Amniotic stem cell (primary cell): Measurements from ENCODE around the gene FOXE1.

ENCODE experiments used
- DNase-seq: peaks from one replicate; lab custom pipeline; 2025; lab: John Stamatoyannopoulos, UW

FOXE1 gene

DNA sequence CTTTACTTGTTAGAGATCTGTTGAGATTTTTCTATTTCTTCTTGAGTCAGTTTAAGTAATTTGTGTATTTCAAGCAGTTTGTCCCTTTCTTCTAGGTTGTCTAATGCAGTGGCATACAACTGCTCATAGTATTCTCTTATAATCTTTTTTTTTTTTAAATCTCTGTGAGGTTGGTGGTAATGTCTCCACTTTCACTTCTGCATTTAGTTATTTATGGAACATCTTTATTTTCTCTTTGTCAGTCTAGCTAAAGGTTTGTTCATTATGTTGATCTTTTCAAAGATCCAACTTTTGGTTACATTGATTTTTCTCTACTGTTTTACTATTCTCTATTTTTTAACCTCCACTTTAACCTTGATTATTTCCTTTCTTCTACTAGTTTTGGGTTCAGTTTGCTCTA is 13.8 kb downstream of the FOXE1 start:
- DNase-seq = no peak

DNA sequence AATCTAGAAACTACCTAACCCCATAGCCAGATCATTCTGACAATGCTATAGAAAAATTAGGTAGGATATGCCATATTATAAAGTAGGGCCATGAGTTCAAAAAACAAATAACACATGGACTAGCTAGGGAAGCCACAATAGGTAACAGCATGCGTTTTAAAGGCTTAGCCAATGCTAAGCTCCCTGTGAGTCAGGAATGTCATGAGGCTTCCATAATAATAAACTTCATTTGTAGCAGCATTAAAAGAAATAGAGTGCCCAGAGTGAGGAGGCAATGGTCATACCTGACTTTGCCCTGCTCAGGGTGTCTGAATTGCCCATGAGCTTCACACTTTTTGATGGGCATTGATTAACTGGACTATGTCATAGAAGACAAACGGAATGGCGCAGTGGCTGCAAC is 15.8 kb downstream of the FOXE1 start:
- no peak for DNase-seq

DNA sequence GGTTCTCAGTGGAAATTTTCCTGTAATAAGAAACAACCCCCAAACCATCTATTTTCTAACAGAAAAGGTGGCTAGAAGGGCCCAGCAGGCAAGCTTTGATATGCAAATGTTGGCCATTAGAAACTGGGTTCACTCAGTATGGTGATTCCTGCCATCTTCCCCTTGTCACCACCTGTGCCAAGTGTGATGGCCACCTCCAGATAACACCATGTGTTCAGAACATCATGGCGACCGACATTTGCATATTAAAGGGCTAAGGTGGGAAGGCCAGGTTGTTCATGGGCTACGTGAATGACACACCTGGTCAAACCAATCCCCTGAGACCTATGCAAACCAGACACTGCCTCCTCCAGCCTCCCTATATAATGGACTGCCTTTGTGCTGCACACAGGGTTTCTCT is 20.4 kb downstream of the FOXE1 start:
- DNase-seq = no peak

DNA sequence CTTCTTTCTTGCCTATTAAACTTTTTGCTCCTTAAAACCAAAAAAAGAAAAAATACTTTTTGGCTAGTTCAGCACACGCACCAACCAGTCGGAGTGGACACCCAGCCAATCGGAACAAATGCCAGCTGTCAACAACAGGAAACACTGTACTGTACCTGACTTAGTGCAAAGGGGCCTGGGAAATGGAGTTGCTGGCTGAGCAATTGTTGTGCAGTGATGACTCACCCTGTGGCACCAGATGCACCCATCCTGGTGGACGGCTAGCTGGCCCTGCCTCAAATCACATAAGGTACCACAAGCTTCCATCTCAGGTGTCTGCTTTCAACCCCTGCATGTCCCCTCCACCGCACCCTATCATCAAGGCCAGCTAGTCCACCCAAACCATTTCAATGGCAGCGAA is 20.9 kb downstream of the FOXE1 start:
- no peak for DNase-seq

DNA sequence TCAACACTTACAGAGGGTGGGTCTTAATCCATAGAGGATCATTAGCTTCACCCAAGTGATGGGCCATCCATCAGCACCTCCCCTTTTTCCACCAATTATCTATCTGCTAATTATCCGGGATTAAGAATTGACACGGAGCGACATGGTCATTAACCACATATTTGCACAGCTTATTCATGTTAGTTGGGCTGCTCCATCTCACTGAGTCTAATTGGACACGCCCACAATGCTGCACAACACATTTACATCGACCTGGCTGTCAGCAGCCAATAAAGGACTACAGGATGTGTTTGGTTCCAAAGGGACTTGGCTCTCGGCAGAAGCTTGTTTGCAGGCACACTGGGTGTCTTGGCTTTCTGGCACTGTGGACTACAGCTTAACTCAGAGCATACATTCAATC is 21.6 kb downstream of the FOXE1 start:
- DNase-seq = no peak

DNA sequence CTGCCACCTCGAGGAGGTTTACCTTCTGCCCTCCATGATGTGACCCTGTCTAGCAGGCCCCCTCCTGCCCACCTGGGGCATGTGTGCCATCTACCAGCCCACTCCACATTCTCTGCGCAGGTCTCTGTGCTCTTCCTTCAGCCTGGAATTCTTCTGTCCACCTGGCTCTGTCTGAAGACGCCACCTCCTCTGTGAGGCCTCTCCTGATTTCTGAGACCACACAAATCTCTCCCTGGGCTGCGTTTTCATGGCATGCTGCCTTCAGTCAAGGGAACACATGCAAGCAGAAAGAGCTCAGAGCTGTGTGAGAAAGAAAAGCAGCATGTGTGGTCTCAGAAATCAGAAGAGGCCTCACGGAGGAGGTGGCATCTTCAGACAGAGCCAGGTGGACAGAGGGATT is 22.1 kb downstream of the FOXE1 start:
- no peak for DNase-seq

DNA sequence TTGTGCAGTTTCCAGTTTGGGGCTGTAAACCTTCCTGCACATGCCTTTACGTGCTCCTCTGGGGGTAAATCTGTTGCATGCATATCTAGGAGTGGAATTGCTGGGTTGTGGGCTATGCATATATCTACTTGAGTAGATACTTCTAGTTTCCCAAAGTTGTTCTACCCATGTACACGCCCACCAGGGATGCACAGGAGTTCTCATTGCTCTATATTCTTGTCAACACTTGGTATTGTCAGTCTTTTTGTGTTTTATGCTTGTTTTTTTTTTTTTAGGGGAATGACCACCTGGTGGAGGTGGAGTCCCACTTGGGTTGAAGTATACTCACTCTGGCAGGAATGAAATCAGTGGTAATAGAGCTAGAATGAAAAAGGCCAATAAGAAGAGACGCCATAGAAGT is 23.0 kb downstream of the FOXE1 start:
- DNase-seq = no peak

DNA sequence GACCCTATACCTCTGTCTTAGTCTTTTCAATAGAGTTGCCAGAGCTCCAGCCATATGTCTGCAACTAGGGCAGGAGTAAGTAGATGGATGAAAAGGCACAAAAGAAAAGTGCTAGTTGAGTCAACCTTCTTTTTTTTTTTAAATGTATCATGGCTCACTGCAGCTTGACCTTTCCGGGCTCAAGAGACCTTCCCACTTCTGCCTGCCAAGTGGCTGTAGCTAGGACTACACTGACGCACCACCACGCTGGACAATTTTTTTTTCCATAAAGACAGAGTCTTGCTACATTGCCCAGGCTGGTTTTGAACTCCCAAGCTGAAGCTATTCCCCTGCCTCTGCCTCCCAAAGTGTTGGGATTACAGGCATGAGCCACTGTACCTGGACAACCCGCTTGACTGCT is 27.3 kb downstream of the FOXE1 start:
- DNase-seq = no peak

DNA sequence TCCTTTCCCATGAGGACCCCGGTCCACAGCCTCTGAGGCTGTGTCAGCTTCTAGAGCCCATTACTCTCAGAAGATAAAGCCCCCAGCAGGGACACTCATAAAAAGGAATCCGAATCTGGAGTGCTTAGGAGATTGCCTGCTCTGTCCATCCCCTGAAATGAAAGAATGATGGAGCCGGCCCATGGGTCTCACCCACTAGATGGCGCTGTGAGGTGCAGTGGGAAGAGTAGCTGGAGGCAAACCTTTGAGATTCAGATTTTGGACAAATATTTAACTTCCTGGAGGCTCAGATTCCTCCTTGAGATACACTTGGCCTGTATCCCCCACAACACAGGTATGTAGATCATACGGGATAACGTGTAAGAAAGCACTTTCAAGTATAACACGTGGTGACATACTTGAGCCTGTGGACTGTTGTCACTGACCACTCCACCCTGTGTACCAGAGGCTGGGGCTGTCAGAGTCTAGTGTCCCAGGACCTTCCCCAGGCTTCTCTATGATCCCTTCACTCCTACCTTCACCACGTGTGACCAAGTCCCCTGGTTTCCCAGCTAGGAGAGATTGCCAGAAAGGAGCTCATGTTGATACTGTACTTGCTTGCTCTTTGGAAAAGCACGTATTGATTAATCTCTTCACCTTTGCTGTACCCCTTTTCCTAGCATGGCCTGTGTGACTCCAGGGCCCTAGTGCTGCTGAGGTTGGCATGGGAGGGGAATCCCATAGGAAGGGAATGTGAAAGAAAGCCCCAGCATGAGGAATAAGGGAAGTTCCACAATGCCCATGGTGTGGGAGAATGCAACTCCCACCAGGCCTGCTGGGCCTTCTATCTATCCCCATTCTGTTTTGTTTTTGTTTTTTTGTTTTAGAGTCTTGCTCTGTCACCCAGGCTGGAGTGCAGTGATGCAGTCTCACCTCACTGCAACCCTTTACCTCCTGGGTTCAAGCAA is 37.2 kb downstream of the FOXE1 start:
- DNase-seq = no peak

DNA sequence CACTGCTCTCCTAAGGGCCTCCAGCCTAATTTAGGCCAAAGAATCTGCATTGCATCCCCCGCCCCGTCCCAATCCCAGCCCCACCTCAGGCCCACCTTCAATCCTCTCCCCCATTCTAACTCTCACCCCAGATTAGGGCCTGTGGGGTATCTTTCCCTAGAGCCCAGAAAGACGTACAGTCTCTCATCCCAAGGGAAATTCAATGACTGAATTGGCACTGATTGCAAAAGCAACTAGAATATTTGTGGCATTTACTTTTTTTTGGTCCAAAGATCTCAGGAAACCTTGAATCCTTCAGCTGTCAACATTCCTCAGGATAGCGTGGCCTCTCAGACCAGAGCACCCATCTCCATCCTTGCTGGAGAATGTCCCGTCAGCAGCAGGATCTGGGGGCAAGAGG is 38.7 kb downstream of the FOXE1 start:
- DNase-seq = no peak

DNA sequence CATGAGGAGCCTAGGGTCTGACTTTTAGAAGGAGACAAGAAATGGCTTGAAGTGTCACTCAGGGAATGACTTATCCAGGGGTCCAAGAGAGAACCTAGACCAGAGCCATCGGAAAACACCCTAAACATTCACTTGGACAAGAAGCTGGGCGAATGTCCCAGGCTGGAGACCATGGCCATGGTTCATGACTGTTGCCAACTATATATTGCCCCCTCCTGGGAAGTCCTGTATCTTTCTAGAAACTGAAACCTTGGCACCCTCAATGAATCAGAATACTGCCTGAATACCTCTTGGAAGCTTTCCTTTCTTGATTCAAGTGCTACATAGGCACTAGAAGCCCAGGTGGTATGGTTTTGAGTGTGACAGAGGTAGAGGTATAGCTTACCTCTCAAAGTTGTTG is 39.4 kb downstream of the FOXE1 start:
- no peak for DNase-seq

DNA sequence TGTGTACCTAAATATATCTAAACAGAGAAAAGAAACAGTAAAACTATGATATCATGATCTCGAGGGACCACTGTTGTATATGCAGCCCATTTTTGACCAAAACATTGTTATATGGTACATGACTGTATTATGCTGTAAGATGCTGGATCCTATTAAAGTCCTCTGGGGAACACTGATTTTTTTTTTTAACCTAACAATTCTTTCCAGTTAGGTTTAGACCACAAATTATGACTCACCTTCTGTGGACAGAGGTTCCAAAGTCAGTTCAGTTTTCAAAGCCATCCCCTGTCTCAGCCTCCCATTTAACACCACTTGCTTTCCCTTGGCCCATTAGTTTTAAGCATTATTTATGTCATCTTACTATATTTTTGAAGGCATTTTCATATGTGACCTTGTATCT is 42.2 kb downstream of the FOXE1 start:
- no peak for DNase-seq

DNA sequence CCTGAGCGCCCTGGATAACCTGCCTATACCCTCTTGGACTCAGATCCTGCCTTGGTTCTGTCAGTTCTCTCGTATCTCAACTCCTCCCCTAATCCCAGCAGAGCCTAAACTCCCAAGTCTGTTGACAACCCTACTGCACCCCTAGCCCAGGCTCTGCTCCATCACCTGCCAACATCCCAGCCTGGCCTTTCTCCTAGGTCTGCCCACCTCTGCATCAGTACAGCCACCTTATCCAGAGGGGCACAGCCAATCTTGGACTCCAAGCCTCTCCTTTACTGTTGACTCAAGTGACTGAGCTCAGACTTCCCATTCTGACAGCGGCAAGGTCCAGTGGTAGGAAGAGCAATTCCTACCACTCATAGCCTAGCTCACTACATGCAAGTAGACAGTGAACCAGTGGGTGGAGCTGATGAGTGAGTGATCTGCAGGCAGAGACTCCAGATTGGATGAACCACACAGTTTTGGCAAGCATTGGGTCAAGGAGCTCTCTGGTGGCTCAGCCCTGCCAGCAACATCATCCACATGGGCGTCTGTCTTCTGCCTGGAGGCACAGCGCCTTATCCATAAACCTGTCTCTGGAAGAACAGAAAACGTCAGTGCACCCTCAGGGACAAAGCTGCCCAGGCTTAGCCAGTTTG is 42.8 kb downstream of the FOXE1 start:
- DNase-seq = no peak

DNA sequence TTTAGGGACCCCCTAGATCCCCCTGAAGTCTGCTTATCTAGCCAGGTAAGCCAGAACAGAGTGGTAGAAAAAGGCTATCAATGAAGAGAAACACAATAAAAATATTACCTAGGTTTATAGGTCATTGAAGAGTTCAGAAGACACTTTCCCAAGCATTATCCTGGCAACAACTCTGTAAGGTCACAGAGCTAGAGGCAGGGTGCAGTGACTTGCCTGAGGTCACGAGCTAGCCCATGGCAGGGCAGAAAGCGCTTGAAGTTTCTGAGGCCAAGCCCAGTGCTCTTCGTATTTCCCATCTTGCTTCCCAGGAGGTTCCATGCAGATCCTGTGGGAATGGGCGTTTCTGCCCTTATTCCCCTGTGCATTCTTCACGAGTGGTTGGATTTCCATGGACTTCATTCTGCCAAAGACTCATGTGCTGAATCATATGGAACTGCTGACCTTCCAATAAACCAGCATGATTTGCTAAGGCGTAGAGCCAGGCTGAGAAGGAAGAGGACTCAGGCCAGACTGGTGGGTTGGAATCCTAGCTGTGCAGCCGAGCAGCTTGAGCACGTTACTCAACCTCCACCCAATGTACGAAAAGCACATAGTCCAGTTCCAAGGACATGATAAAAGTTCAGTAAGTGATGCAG is 47.2 kb downstream of the FOXE1 start:
- DNase-seq = no peak

DNA sequence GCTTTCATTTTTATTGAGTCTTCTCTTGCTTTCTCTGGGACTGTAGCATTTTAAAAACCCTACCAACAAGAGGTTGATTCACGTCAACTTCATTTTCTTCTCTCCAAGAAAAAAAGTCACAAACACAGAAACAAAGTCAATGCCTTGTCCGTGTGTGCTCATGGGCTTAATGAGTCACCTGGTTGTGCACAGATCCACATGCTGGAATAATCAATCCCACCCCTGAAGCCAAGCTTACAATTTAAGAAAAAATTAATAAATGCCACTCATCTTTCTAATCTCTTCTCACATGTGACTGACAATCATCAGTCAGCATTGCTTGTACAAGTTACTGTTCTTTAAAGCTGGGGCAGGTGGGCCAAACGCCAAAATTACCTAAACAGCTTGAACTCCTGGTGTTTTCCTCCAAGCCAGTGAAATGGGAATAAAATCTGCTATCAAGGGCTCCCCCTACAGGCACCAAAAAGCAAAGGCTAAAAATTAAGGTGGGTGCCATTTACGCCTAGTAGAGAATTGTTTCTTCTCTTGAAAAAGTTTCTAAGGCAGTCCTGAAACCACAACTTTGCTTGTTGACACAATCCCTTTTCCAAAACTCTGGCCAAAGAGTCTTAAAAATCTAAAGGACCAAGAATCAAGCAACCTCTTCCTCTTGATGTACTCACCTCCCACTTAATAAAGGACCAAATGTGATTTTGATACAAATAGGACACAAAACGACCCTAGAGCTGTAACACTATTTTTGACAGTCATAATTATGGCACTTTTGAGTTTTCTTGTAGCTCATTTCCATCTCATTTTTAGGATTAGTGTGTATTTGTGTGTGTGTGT is 47.9 kb downstream of the FOXE1 start:
- no peak for DNase-seq

DNA sequence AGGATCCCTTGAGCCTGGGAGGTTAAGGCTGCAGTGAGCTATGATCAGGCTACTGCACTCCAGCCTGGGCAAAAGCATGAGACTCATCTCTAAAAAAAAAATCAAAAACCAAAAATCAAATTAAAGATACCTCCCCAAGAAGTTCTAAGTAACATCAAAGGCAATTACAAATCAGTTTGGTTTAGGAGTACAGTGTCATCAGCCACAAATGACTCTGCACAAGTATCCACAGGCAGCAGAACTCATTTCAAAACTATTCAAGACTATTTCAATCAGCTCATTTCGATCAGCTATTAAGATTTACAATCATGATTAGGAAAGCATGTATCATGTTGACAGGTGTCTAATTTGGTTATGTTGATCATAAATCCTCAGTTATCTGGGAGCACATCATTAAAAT is 50.2 kb downstream of the FOXE1 start:
- DNase-seq = no peak

DNA sequence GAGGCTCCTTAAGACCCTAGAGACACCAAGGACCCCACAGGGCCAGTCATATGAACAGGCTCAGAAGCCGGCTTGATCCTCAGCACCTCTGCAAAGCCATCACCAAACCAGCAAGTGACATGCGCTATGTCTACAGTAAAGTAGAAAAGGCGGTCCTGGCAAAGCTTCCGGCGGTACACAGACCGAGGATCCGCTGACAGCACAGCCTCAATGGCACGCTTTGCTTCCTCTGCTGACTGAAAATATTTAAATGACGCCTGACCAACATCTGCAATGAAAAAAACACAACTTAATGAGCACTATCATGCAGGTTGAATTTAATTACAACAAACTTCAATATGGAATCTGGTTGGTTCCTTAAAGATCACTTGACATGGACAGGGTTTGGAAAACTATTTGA is 51.7 kb downstream of the FOXE1 start:
- no peak for DNase-seq

DNA sequence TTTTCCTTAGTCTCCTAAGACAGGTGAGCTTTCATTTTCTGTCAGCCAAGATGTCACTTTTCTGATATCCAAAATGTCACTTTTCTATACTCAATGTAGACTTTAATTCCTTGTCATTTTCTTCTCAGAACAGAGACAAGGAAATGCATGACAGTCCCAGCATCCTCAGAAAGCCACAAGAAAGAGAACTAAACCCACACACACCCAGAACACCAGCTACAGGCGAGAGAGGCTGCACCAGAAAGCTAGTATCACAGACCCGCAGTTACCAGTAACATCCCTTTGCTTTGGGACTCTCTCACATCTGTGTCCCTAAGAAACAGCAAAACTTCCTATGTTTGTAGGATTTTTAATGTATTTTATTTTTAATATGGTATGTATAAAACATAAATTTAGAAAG is 52.2 kb downstream of the FOXE1 start:
- DNase-seq = no peak
